CD4-positive, alpha-beta T cell (primary cell): ENCODE measurements around the gene ADAD2. TPM values are rescaled to one million over a fixed set of nuclear protein-coding genes. Genes with fewer than 3 reads are reported as not detected.
A peak's percentile ranks its signal among the peaks of the same experiment; 100 is the strongest.

ENCODE experiments used
- ATAC-seq: fragments of 200-7000 bp; cut with Tn5 transposase; one replicate; pipeline ENCODE4 v1.10.0; 2022; ENCODE audit warnings: mild to moderate bottlenecking; ENCODE audit not compliant: poor library complexity
- CTCF ChIA-PET: fragments of 350-600 bp; sonication (Branson Sonifier 250); formaldehyde crosslinking; loops from one replicate; lab custom pipeline; 2021; ENCODE audit warnings: antibody characterized with exemption, inconsistent platforms; lab: Charles Lee
- POLR2A ChIA-PET: fragments of 350-600 bp; sonication (Branson Sonifier 250); formaldehyde crosslinking; loops from one replicate; lab custom pipeline; 2021; ENCODE audit warnings: antibody characterized with exemption, inconsistent platforms; lab: Charles Lee
- DNase-seq, 14 experiments: peaks; one replicate each; pipeline ENCODE4 v3.0.0-alpha.2; 2013 to 2020; ENCODE audit warnings: mixed read lengths in 2 of 14
- H3K27ac ChIP-seq, 2 donors: one replicate each; pipeline versions ENCODE4 v1.5.1 to v1.7.0; 2013; ENCODE audit warnings: low read length in 2 of 2, low read depth in 1 of 2, mild to moderate bottlenecking in 1 of 2
- H3K27me3 ChIP-seq, 2 experiments: 1 replicate in 1 of 2; 2 replicates in 1 of 2; pipeline versions ENCODE4 v1.6.1 to v1.7.0; 2013; ENCODE audit warnings: low read length in 2 of 2, control low read depth in 1 of 2, mild to moderate bottlenecking in 1 of 2, moderate library complexity in 1 of 2; ENCODE audit not compliant: insufficient read depth in 2 of 2, control insufficient read depth in 1 of 2
- H3K36me3 ChIP-seq: one replicate; pipeline ENCODE4 v1.6.1; 2013; ENCODE audit warnings: low read length, control low read depth; ENCODE audit not compliant: insufficient read depth
- H3K4me1 ChIP-seq: one replicate; pipeline ENCODE4 v1.6.1; 2013; ENCODE audit warnings: low read length, control low read depth; ENCODE audit not compliant: insufficient read depth
- H3K4me3 ChIP-seq: one replicate; pipeline ENCODE4 v1.5.1; 2013; ENCODE audit warnings: mild to moderate bottlenecking, low read length, moderate library complexity
- H3K9me3 ChIP-seq, 2 experiments: 1 replicate in 1 of 2; 2 replicates in 1 of 2; pipeline versions ENCODE4 v1.6.1 to v1.7.0; 2013; ENCODE audit warnings: low read length in 2 of 2, mild to moderate bottlenecking in 2 of 2, control low read depth in 1 of 2, moderate library complexity in 1 of 2; ENCODE audit not compliant: control insufficient read depth in 1 of 2, insufficient read depth in 1 of 2
- H3K27ac Mint-ChIP-seq: one replicate; pipeline ENCODE4 v1.8.0; 2020; ENCODE audit warnings: mixed read lengths
- H3K27me3 Mint-ChIP-seq: one replicate; pipeline ENCODE4 v1.8.0; 2021; ENCODE audit warnings: mixed read lengths
- H3K36me3 Mint-ChIP-seq: one replicate; pipeline ENCODE4 v1.8.0; 2021; ENCODE audit warnings: low read depth, mixed read lengths
- H3K4me1 Mint-ChIP-seq: one replicate; pipeline ENCODE4 v1.8.0; 2021; ENCODE audit warnings: low read depth, mixed read lengths
- H3K4me3 Mint-ChIP-seq: one replicate; pipeline ENCODE4 v1.8.0; 2020; ENCODE audit warnings: mild to moderate bottlenecking, mixed read lengths
- H3K9me3 Mint-ChIP-seq: one replicate; pipeline ENCODE4 v1.8.0; 2020; ENCODE audit warnings: mixed read lengths
- CTCF ChIP-seq: fragments of 200-600 bp; IDR thresholded peaks from one replicate; pipeline ENCODE4 v1.8.0; 2022; ENCODE audit warnings: antibody characterized with exemption, mild to moderate bottlenecking
- intact Hi-C, 2 experiments: fragments of 100-400 bp; cut with DNase I in 1 of 2; cut with micrococcal nuclease in 1 of 2; formaldehyde crosslinking; loops; one replicate each; pipeline versions ENCODE4 v1.15.1 to v1.9.0; 2023 to 2025; cut with DNase I, micrococcal nuclease
- total RNA-seq, 174 experiments: library from RNA in 2 of 174; stranded (reverse) in 2 of 174; gene quantifications; one replicate each; pipeline ENCODE4 v1.2.3 and lab custom pipeline; 2021 to 2026

The ADAD2 gene
- total RNA-seq, 2 experiments from 2014 or later, result 0.59 TPM; not detected in 1

GRCh38 chr16:84175350-84176081 is 15.4 kb upstream of the ADAD2 start:
- peak in 11 of 14 experiments; percentile 28 to 72 (median 53) for DNase-seq
- Mint-ChIP-seq H3K9me3 (no peaks in the 10 kb centered on the region), H3K4me1 (peaks cover 6% of the 10 kb centered on the region), H3K4me3 (no peak overlapping the region), H3K36me3 (peaks cover 14% of the 10 kb centered on the region), H3K27me3 (no peaks in the 10 kb centered on the region), H3K27ac (no peak overlapping the region)
- peaks cover 21% of the 10 kb centered on the region for H3K36me3 ChIP-seq
- no peak overlapping the region for H3K27ac ChIP-seq
- CTCF ChIA-PET, result interaction anchor here (0.6 to 1.3 kb wide), 2 partner anchors 11 to 59 kb away, joined by 3 to 9 read pairs; partner anchors contain the start of gene TAF1C
- H3K4me3 ChIP-seq, result no peak overlapping the region
- intact Hi-C loops, result loop anchor here (1.0 to 10.0 kb wide), 4 partner anchors 59 to 251 kb away; partner anchors contain the start of gene MBTPS1 (in 1 of the 2)
- peak; percentile 75 for TF ChIP-seq CTCF
- H3K4me1 ChIP-seq, result no peaks in the 10 kb centered on the region
- peaks cover 0 to 2% of the 10 kb centered on the region in 2 experiments for H3K27me3 ChIP-seq
- ATAC-seq, result peak; percentile 99
- H3K9me3 ChIP-seq, result no peaks in the 10 kb centered on the region
- POLR2A ChIA-PET, result interaction anchor here (1.4 kb wide), 1 partner anchor 11 kb away, joined by 8 read pairs; the partner anchor contains the start of gene TAF1C

GRCh38 chr16:84176192-84177053 is 14.5 kb upstream of the ADAD2 start:
- Histone ChIP-seq H3K36me3 (peaks cover 29% of the 10 kb centered on the region), H3K9me3 (no peaks in the 10 kb centered on the region), H3K27ac (no peak overlapping the region), H3K27me3 (peaks cover 0 to 1% of the 10 kb centered on the region in 2 experiments), H3K4me1 (no peaks in the 10 kb centered on the region), H3K4me3 (no peak overlapping the region)
- intact Hi-C loops, result loop anchor here in 1 of 2 experiments (10.0 kb wide), 1 partner anchor 252 kb away; no protein-coding TSS in a partner anchor
- CTCF ChIA-PET, result interaction anchor here (1.3 to 1.6 kb wide), 2 partner anchors 10 kb away, joined by 7 to 9 read pairs; partner anchors contain the start of gene TAF1C
- POLR2A ChIA-PET, result interaction anchor here (1.4 kb wide), 1 partner anchor 10 kb away, joined by 8 read pairs; the partner anchor contains the start of gene TAF1C
- Mint-ChIP-seq H3K4me1 (peaks cover 6% of the 10 kb centered on the region), H3K9me3 (no peaks in the 10 kb centered on the region), H3K27ac (no peak overlapping the region), H3K27me3 (no peaks in the 10 kb centered on the region), H3K4me3 (no peak overlapping the region), H3K36me3 (peaks cover 14% of the 10 kb centered on the region)
- TF ChIP-seq CTCF, result no peak
- ATAC-seq (no peak), DNase-seq (peak in 1 of 14 experiments; percentile 36)

GRCh38 chr16:84177741-84178073 is 13.2 kb upstream of the ADAD2 start:
- POLR2A ChIA-PET, result no interaction called here
- Mint-ChIP-seq H3K4me1 (peaks cover 6% of the 10 kb centered on the region), H3K9me3 (no peaks in the 10 kb centered on the region), H3K4me3 (no peak overlapping the region), H3K27me3 (no peaks in the 10 kb centered on the region), H3K36me3 (peaks cover 25% of the 10 kb centered on the region), H3K27ac (no peak overlapping the region)
- H3K4me1 ChIP-seq, result no peaks in the 10 kb centered on the region
- no peak for DNase-seq
- H3K9me3 ChIP-seq, result no peaks in the 10 kb centered on the region
- no peaks in the 10 kb centered on the region for H3K27me3 ChIP-seq
- H3K36me3 ChIP-seq, result peaks cover 41% of the 10 kb centered on the region
- H3K4me3 ChIP-seq, result no peak overlapping the region
- intact Hi-C loops, result loop anchor here in 1 of 2 experiments (10.0 kb wide), 1 partner anchor 253 kb away; no protein-coding TSS in a partner anchor
- no peak for TF ChIP-seq CTCF
- H3K27ac ChIP-seq, result no peak overlapping the region
- CTCF ChIA-PET, result interaction anchor here (1.6 kb wide), 1 partner anchor 9 kb away, joined by 7 read pairs; the partner anchor contains the start of gene TAF1C
- no peak for ATAC-seq
